ENCODE results near the gene UTP20.

UTP20 gene

GRCh38 chr12:101280006-101280505, at the start of gene UTP20:
UTP20 (plus strand) TSS chr12:101280105; CDS start chr12:101280283, 178 bp downstream.
- DNase-seq (ENCODE audit: low read depth, low spot score) = peak; percentile 90

DNA sequence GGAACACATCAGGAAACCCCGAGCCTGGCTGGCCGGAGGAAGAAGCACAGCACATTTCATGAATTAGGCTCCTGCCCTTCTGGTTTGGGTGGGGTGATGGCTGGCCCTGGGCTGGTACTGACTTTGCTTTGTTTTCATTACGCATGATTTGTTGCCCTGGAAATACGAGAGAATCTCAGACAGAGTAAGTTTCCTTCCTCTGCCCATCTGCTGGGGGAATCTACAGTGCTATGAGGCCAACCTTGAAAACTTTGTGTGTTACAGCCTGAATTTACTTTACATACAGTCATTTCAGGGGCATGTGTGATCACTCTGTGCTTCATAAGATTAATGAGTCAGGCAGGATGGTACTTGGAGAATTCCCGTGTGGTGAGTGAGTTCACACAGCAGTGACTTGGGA, 49.4 kb upstream of the UTP20 start:
- DNase-seq (ENCODE audit: low read depth, low spot score) = no peak

DNA sequence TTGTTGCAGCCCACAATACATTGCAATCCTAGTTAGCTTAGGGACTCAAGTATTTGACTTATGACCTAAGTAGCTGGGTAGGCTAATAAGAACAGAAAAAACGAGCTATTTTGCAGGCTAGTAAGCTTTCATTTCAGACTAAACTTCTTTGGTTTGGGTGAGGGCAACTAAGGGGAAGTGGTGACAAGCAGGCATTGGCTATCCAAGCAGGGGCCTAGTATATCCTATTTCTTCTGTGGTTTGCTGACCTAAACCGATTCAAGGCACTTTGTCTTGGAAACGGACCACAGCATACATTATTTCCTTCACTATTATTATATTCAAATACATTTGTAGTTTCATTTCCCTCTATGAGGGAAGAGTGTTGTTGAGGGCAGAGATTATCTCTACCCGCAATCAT, 48.3 kb upstream of the UTP20 start:
- DNase-seq (ENCODE audit: low read depth, low spot score) = no peak

DNA sequence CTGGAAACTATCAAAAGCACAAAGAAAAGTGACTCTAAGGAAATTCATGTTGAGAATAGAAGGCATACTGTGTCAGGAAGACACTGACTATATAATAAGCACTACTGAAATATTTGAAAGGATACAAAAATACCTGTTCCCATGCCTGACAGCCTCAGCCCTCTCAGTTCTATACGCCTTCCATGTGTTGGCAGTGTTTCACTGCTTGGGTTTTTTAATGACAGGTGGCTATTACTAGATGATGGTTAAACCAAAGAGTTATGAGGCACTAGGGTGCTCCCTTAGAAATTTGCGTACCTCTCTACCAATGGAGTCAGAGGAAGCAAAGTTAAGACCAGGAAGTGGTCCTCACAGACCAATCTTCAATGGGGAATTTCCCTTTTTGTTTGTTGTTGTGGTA, 44.2 kb upstream of the UTP20 start:
- no peak for DNase-seq (ENCODE audit: low read depth, low spot score)

DNA sequence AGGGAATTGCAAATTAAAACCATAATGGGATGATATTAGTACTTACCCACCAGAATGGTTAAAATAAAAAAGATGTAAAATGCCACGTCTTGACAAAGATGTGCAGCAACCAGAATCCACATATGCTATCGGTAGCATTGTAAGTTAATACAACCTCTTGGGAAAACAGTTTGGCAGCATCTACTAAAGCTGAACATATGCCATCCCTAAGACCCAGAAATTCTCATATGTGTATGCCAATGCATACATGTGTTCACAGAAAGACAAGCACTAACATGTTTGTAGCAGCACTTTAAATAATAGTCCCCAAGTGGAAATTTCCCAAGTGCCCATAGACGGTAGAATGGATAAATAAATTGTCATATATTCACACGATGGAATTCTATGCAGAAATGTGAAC, 41.6 kb upstream of the UTP20 start:
- no peak for DNase-seq (ENCODE audit: low read depth, low spot score)

DNA sequence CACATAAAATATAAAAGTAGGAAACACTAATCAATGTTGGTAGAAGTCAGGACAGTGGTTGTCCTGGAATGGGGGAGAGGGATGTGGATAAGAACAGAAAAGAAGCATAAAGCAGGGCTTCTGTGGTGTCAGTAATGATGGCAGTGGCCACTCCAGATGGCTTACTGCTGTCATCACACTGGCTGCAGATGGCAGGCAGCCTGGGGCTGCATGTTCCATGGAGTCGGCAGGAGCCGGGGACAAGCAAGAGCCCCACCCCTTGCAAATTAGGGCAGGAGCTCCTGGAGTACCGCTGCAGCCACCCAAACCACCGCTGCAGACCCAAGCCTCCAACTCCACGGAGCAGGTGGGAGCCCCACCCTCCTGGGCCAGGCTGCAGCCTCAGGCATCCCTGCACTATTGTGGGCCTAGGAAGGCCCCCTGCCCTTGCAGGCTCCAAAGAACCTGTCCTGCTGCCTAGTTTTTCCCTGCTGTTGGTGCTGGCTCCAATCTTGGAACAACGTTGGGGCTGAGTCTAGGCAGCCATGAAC, 41.0 kb upstream of the UTP20 start:
- DNase-seq (ENCODE audit: low read depth, low spot score) = no peak

DNA sequence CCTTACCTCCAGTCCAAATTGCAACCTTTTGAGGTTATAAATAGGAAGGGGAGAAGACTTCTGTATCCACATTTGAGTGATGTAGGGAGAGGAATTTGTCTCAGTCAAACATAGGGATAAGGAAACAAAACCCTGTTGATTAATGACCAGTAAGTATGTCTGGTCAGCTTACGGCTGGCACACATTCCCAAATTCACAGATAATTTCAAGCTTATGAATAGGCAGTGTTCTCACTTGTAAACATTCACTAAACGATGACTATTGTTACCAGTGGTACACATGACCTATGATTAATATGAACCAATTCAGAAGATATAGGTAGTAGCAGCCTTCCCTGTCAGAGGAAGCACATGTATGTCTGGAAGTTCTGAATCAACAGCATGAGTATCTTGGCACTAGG, 36.8 kb upstream of the UTP20 start:
- no peak for DNase-seq (ENCODE audit: low read depth, low spot score)

GRCh38 chr12:101243616-101244015, 36.3 kb upstream of the UTP20 start:
- DNase-seq (ENCODE audit: low read depth, low spot score) = no peak

- no peak for DNase-seq (ENCODE audit: low read depth, low spot score)
These were observed 23.6 kb upstream of the UTP20 start for GRCh38 chr12:101256266-101256665.

DNA sequence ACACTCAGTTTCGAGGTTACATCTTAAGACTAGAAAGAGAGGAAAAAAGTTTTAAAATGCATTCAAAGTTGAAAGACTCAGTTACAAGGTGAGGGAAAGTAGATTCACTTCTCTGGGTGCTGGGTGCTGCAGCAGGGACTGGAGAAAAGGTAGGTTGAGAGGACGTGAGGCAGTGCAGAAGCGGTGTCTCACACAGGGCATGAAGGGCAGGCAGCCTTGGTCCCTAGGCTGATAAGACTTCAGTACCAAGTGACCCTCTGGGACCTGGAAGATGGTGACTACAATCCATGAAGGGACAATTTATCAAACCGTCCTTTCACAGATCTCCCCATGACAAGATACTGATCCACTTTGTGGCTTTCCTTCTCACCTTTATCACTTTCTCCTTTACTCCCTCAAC, 22.5 kb upstream of the UTP20 start:
- no peak for DNase-seq (ENCODE audit: low read depth, low spot score)

DNA sequence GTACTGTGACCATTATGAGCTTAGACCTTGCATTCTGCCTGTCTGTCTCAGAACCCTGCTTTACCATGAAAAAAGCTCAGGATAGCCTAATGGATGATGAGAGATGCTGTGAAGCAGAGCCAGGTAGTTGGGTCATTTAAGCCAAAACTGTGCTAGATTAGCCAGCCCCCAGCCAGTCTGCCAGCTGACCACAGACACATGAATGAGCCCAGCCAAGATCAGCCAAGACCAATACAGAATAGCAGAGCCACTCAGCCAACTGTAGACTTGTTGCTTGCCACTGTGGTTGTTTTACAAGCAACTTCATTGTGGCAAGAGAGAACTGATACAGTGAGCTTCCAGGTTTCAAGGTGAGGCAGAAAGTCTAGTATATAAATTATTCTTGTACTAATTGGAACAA, 12.8 kb upstream of the UTP20 start:
- DNase-seq (ENCODE audit: low read depth, low spot score) = no peak

- no peak for DNase-seq (ENCODE audit: low read depth, low spot score)
These were observed 3.5 kb upstream of the UTP20 start for GRCh38 chr12:101276433-101276832.

DNA sequence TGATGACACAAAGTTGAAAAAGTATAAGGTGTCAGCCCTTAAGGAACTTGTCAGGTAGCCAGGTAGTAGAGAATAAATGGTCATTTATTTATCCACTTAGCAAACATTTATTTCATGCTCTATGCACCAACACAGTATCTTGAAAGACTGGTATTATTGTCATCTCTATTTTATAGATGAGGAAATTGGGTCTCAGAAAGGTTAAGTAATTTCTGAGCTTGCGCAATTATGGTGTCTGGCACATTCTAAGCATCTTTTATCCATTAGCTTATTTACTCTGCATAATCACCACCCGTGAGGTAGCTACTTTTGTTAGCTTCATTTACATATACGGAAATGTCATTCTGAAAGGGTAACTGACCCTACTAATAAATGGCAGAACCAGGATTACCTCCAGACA, 2.5 kb upstream of the UTP20 start:
- no peak for DNase-seq (ENCODE audit: low read depth, low spot score)

DNA sequence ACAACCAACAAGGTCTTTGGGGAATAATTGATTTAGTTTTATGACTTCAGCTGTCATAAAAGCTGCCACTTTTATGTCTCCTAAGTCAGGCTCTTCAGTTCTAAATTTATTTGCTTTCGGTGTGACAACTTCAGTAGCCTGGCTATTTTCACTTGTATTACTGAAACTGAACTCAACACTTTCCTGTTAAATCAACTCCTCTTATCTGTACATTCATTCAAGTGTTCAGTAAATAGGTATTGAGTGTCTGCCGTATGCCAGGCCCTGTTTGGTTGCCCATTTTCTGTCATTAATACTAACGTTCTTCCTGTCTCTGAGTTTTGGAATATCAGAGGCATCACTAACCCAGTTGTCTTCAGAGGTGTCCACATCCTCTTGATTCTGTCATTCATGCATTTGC, 7.5 kb downstream of the UTP20 start:
- DNase-seq (ENCODE audit: low read depth, low spot score) = no peak

DNA sequence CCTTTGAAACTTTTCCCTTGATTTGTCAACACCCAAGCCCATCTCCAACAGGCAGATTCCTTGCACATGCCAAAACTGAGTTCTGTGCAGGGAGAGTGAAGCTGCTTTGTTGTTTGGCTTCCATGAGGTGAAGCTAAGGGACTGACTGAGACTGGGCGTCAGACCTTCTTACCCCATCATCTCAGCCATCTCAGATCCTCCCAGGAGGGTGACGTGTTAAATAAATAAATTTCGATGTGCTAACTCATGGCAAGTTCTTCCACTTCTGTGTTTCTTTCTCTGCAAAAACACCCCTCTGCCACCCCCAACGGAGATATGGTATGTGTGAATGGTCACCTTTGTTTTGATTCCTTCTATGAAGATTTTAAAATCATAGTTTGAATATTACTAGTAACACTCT, 17.8 kb downstream of the UTP20 start:
- no peak for DNase-seq (ENCODE audit: low read depth, low spot score)

- no peak for DNase-seq (ENCODE audit: low read depth, low spot score)
These were observed 18.5 kb downstream of the UTP20 start for GRCh38 chr12:101298426-101298825.

GRCh38 chr12:101299346-101299745, 19.4 kb downstream of the UTP20 start:
- no peak for DNase-seq (ENCODE audit: low read depth, low spot score)

- DNase-seq (ENCODE audit: low read depth, low spot score) = no peak
These were observed 20.0 kb downstream of the UTP20 start for GRCh38 chr12:101299931-101300330.

GRCh38 chr12:101302741-101303140, 22.8 kb downstream of the UTP20 start:
- DNase-seq (ENCODE audit: low read depth, low spot score) = no peak

DNA sequence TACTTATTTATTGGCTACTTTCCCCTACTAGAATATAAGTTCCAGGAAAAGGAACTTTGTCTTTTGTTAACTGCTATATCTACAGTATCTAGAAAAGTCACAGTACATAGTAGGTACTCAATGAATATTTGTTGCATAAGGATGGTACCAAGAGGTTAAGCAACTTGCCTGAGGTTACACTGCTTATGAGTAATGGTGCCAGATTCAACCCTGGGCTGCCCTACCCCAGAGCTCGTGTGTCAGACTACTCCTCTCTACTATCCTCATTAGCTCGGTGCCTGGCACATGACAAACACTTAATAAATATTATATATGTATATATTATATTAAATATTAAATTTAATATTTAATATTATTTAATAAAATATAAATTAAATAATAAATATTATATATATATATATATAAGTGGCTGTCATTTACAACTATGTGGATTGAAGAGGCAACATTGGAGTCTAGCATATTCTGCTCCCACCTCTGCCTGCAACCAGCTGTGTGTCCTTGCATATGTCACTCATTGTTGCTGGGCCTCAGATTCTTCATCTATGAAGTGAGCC, 25.4 kb downstream of the UTP20 start:
- no peak for DNase-seq (ENCODE audit: low read depth, low spot score)

- DNase-seq (ENCODE audit: low read depth, low spot score) = no peak
These were observed 25.9 kb downstream of the UTP20 start for GRCh38 chr12:101305794-101306193.

DNA sequence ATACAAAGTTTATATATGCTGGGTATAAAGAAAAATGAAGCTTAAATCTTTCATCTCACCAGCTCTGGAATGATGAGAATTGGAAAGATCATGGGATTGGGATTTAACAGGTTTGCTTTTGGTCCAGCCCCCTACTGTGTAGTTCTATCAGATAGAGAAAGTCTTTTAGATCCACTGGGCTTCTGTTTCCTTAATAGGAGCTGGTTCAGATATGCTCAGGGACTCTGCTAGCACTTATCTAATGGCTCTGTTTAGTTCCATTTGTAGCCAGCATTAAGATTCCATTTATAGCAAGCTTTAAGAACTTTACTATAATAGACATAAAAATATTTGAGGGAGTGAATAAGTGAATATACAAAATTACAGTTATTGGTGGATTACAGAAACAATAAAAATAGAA, 42.6 kb downstream of the UTP20 start:
- DNase-seq (ENCODE audit: low read depth, low spot score) = no peak

DNA sequence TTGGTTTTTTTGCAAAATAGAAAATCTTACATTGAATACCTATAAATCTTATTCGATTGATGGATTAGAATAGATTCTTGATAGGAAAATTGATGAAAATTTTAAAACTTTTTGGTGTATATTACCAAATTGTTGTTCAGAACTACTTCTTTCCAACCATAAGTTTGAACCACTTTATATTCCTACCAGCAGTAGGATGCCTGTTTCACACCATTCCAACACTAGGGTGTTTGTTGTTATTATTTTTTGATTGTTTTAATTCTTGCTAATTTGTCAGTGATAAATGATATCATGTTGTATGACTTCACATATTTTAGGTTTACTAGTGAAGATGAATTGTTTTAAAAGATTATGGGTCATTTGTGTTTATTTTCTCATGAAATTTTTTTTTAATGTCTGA, 43.4 kb downstream of the UTP20 start:
- DNase-seq (ENCODE audit: low read depth, low spot score) = no peak

DNA sequence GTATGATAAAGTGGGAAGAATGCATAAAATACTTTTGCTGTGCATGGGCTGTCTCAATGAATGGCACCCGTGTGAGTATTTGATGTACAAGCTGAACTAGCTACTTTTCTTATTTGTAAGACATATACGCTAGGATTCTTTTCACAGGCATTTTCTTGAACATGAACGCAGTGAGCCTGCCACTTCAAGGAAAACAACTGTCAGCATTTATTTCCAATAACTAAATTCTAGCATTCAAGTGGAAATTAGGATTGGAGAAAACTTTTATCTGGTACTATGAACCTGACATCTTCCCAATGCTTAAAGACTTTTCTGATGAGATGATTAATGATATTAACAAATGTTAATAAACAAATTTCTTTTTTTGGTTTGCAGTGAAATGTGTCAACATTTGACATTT, 45.7 kb downstream of the UTP20 start:
- no peak for DNase-seq (ENCODE audit: low read depth, low spot score)
